A673 (cell line): ENCODE measurements around the gene SCD.

Source experiments
- EZH2 ChIP-seq: fragments of 200-600 bp; sonication (generic); IDR thresholded peaks from 2 replicates; pipeline ENCODE4 v1.6.1; 2017; ENCODE audit warnings: borderline replicate concordance, low read depth, mild to moderate bottlenecking, mixed read lengths, antibody characterized with exemption, low read length; ENCODE audit not compliant: poor library complexity, severe bottlenecking
- TF ChIP-seq, protein P1 (sequence below): fragments of 300-800, 200-600 bp; sonication (generic); conservative IDR thresholded peaks from 2 replicates; pipeline ENCODE4 v1.5.1; 2017; ENCODE audit warnings: low read depth, mild to moderate bottlenecking, antibody characterized with exemption, low read length, moderate library complexity, mixed read lengths

- TF ChIP-seq, protein P1, sequence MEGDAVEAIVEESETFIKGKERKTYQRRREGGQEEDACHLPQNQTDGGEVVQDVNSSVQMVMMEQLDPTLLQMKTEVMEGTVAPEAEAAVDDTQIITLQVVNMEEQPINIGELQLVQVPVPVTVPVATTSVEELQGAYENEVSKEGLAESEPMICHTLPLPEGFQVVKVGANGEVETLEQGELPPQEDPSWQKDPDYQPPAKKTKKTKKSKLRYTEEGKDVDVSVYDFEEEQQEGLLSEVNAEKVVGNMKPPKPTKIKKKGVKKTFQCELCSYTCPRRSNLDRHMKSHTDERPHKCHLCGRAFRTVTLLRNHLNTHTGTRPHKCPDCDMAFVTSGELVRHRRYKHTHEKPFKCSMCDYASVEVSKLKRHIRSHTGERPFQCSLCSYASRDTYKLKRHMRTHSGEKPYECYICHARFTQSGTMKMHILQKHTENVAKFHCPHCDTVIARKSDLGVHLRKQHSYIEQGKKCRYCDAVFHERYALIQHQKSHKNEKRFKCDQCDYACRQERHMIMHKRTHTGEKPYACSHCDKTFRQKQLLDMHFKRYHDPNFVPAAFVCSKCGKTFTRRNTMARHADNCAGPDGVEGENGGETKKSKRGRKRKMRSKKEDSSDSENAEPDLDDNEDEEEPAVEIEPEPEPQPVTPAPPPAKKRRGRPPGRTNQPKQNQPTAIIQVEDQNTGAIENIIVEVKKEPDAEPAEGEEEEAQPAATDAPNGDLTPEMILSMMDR, result no peak
- TF ChIP-seq EZH2, result no peak
Observed at GRCh38 chr10:100306861-100307260, 40.2 kb upstream of the SCD start.
